Esophagus muscularis mucosa (tissue), 4 donors: Measurements from ENCODE around the gene NDC1. TPM values are rescaled to one million over a fixed set of nuclear protein-coding genes. Genes with fewer than 3 reads are reported as not detected.
"Not testable (repeated sequence)": the region's sequence is repeated elsewhere in the genome, so short reads cannot be mapped to it uniquely, and the experiment has no call there.

ENCODE experiments used
- DNase-seq: peaks from one replicate; pipeline ENCODE4 v3.0.0-alpha.2; 2017; ENCODE audit errors: extremely low spot score
- H3K27ac ChIP-seq, 4 donors: fragments of 200-600 bp; sonication (generic); replicated peaks in 1 of 4; 1 replicate in 3 of 4; 2 replicates in 1 of 4; pipeline ENCODE4 v1.5.1; 2016 to 2019; ENCODE audit warnings: mild to moderate bottlenecking in 1 of 4
- H3K27me3 ChIP-seq, 4 donors: fragments of 200-600 bp; sonication (generic); one replicate each; pipeline versions ENCODE4 v1.5.1 to v1.6.0; 2016 to 2019
- H3K36me3 ChIP-seq, 4 donors: fragments of 200-600 bp; sonication (generic); one replicate each; pipeline ENCODE4 v1.5.1; 2016 to 2019
- H3K4me1 ChIP-seq, 4 donors: fragments of 200-600 bp; sonication (generic); one replicate each; pipeline ENCODE4 v1.5.1; 2016 to 2019
- H3K4me3 ChIP-seq, 4 donors: fragments of 200-600 bp; sonication (generic); 1 replicate in 2 of 4; 2 replicates in 2 of 4; pipeline ENCODE4 v1.5.1; 2016 to 2019; ENCODE audit warnings: mild to moderate bottlenecking in 4 of 4, moderate library complexity in 1 of 4
- H3K9me3 ChIP-seq, 4 donors: fragments of 200-600 bp; sonication (generic); 1 replicate in 3 of 4; 2 replicates in 1 of 4; pipeline ENCODE4 v1.5.1; 2016 to 2019
- EP300 ChIP-seq: sonication (generic); formaldehyde crosslinking; IDR thresholded peaks from one replicate; pipeline ENCODE4 v1.6.1; 2017; ENCODE audit warnings: antibody characterized with exemption
- POLR2A ChIP-seq: fragments of 450-650 bp; IDR thresholded peaks from one replicate; pipeline ENCODE4 v1.6.1; 2017; ENCODE audit warnings: antibody characterized with exemption, moderate library complexity, mild to moderate bottlenecking, low read depth
- POLR2AphosphoS5 ChIP-seq, 2 donors: sonication (generic); formaldehyde crosslinking; IDR thresholded peaks; one replicate each; pipeline ENCODE4 v1.6.1; 2017; ENCODE audit warnings: antibody characterized with exemption in 2 of 2
- WGBS: methylation state at CpG from one replicate; pipeline ENCODE4 v1.1.5; 2018; 5-methylcytosine and 5-hydroxymethylcytosine counted together
- intact Hi-C: fragments of 100-400 bp; cut with DNase I; formaldehyde crosslinking; loops from one replicate; pipeline ENCODE4 v1.15.1; 2023
- total RNA-seq, 4 donors: library from RNA; depleted of rRNA; stranded (reverse); fragments of >200 nt; gene quantifications; one replicate each; pipeline versions ENCODE4 v1.1.0 to v1.2.1, GENCODE V29; 2016
- TF ChIP-seq, protein P1 (sequence below), 3 experiments: fragments of 200-600 bp in 2 of 3; fragments of 450-650 bp in 1 of 3; sonication (generic) in 2 of 3; IDR thresholded peaks; one replicate each; pipeline ENCODE4 v1.5.1; 2017 to 2019; ENCODE audit warnings: antibody characterized with exemption in 3 of 3, mild to moderate bottlenecking in 2 of 3, moderate library complexity in 1 of 3

Gene NDC1
- total RNA-seq, 4 donors from 2014 or later, result 5.6 to 8.3 (median 8.1) TPM

DNA sequence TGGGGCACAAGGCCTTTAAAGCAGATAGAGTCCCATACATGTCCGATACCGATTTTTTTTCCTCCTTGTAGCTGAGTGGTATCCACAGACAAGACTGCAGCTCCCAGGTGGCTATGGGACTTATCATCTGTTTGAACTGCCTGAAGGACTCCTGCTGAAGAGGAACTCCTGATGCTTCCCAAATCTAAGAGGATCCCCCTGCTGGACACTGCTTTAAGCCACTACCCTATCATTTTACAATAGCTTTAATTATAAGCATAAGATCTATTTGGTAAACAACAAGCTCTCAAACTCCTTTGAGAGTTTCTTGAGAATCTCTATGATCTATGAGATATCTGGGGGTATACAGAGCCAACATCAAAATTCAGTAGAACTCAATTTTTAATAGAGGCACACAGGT is 11.7 kb downstream of the NDC1 start:
- TF ChIP-seq EP300 (no peak), POLR2AphosphoS5 (IDR thresholded peaks at IDR 0.05) (no peak), POLR2A (no peak)
- TF ChIP-seq, protein P1, sequence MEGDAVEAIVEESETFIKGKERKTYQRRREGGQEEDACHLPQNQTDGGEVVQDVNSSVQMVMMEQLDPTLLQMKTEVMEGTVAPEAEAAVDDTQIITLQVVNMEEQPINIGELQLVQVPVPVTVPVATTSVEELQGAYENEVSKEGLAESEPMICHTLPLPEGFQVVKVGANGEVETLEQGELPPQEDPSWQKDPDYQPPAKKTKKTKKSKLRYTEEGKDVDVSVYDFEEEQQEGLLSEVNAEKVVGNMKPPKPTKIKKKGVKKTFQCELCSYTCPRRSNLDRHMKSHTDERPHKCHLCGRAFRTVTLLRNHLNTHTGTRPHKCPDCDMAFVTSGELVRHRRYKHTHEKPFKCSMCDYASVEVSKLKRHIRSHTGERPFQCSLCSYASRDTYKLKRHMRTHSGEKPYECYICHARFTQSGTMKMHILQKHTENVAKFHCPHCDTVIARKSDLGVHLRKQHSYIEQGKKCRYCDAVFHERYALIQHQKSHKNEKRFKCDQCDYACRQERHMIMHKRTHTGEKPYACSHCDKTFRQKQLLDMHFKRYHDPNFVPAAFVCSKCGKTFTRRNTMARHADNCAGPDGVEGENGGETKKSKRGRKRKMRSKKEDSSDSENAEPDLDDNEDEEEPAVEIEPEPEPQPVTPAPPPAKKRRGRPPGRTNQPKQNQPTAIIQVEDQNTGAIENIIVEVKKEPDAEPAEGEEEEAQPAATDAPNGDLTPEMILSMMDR (IDR thresholded peaks at IDR 0.05), result no peak
- Histone ChIP-seq H3K27me3 (no peaks in the 10 kb centered on the region), H3K4me1 (no peaks in the 10 kb centered on the region), H3K36me3 (peaks cover 5 to 60% (median 33%) of the 10 kb centered on the region in 4 donors), H3K27ac (no peak overlapping the region), H3K9me3 (no peaks in the 10 kb centered on the region), H3K4me3 (no peak overlapping the region)
- intact Hi-C loops, result no loop called here
- WGBS, result 86% methylated on average over 2 of the region's 2 CpGs
- no peak for DNase-seq

DNA sequence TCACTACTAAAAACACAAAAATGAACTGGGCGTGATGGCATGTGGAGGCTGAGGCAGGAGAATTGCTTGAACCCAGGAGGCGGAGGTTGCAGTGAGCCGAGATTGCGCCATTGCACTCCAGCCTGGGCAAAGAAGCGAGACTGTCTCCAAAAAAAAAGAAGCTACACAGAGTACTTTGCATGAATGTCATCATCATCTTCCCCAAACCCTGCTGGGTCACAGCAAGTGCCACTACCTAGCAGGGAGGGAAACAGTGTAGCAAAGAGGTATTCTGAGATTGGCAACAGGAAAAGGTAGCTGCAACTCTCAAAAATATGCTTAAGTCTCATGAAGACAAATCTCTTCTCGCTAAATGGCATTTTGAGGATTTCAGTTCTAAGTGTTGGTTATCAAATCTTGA is 12.8 kb downstream of the NDC1 start:
- no peaks in the 10 kb centered on the region for H3K27me3 ChIP-seq
- no peaks in the 10 kb centered on the region for H3K9me3 ChIP-seq
- no peaks in the 10 kb centered on the region for H3K4me1 ChIP-seq
- H3K27ac ChIP-seq, result no peak overlapping the region
- intact Hi-C loops, result no loop called here
- TF ChIP-seq, protein P1 (IDR thresholded peaks at IDR 0.05), result no peak
- DNase-seq, result no peak
- H3K4me3 ChIP-seq, result no peak overlapping the region
- peaks cover 5 to 49% (median 33%) of the 10 kb centered on the region in 4 donors for H3K36me3 ChIP-seq
- WGBS, result 98% methylated on average over 6 of the region's 6 CpGs

DNA sequence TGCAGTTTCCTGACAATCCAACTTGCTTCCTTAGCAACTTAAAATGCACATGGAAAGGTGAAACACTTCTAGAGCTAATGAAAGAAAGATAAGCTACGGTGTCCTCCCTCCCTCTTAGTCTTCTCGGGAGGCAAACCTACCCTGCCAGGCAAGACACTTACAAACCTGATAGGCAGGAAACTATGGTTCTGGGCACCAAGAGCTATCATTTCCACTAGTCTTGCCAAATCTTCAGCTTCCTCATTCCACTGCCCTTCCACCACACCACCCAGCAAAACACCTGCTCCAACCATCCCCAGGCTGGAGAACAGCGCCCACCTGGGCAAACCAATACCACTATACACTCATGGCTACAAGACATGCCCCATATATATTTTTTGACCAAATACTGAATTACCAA is 15.2 kb downstream of the NDC1 start:
- WGBS, result 94% methylated on average over 3 of the region's 3 CpGs
- Histone ChIP-seq H3K27ac (no peak overlapping the region), H3K27me3 (no peaks in the 10 kb centered on the region), H3K4me3 (no peak overlapping the region), H3K36me3 (peaks cover 6 to 49% (median 41%) of the 10 kb centered on the region in 4 donors), H3K4me1 (no peaks in the 10 kb centered on the region), H3K9me3 (no peaks in the 10 kb centered on the region)
- DNase-seq, result no peak
- TF ChIP-seq, protein P1 (IDR thresholded peaks at IDR 0.05), result no peak
- no peak for TF ChIP-seq EP300
- no peak for TF ChIP-seq POLR2A
- no peak for TF ChIP-seq POLR2AphosphoS5 (IDR thresholded peaks at IDR 0.05)
- intact Hi-C loops, result no loop called here

DNA sequence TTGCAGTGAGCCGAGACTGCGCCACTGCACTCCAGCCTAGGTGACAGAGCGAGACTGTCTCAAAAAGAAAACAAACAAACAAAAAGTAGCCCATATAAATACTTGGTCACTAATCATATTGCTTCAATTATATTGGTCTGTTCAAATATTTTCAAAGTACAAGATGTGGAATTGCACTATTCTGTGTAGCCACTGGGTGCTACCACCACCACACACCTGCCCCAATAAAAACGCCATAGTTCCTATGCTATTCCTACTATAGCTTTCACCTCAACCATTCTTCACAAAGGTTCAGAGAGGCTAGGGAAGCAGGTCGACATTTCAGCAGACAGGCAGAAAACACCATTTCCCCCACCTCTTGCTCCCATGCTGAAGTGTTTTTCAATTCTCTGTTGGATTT is 16.7 kb downstream of the NDC1 start:
- intact Hi-C loops, result no loop called here
- 95% methylated on average over 5 of the region's 5 CpGs for WGBS
- Histone ChIP-seq H3K4me1 (no peaks in the 10 kb centered on the region), H3K9me3 (no peaks in the 10 kb centered on the region), H3K4me3 (no peak overlapping the region), H3K36me3 (peaks cover 8 to 51% (median 39%) of the 10 kb centered on the region in 4 donors), H3K27me3 (no peaks in the 10 kb centered on the region), H3K27ac (no peak overlapping the region)
- DNase-seq, result no peak
- TF ChIP-seq POLR2AphosphoS5 (IDR thresholded peaks at IDR 0.05), result no peak

DNA sequence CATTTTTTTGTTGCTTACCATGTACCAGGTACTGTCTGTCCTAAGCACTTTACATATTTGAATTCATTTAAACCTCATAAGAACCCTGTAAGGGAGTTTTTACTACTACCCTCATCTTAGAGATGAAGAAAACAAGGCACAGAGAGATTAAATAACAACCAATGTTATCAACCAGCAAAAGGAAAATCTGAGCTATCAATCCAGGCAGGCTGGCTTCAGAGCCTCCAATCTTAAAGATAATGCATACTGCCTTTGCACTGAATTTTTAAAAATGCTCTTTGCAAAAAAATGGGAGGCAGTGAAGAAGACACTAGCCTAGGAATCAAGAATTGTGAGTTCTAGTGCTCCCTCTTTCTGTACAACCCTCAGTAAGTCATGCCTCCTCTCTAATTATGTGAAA is 18.7 kb downstream of the NDC1 start:
- Histone ChIP-seq H3K9me3 (no peaks in the 10 kb centered on the region), H3K27me3 (no peaks in the 10 kb centered on the region), H3K36me3 (peaks cover 8 to 38% (median 25%) of the 10 kb centered on the region in 4 donors), H3K4me3 (no peak overlapping the region), H3K4me1 (no peaks in the 10 kb centered on the region), H3K27ac (no peak overlapping the region)
- intact Hi-C loops, result no loop called here
- TF ChIP-seq POLR2A, result no peak
- no peak for DNase-seq

DNA sequence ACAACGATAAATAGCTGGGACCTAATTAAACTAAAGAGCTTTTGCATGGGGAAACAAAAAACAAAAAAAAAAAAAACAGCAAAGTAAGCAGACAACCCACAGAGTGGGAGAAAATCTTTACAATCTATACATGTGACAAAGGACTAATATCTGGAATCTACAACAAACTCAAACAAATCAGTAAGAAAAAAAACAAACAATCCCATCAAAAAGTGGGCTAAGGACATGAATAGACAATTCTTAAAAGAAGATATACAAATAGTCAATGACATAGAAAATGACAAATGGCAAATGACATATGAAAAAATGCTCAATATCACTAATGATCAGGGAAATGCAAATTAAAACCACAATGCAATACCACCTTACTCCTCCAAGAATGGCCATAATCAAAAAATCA is 21.5 kb downstream of the NDC1 start:
- H3K27ac ChIP-seq, H3K4me3 ChIP-seq, intact Hi-C loops, H3K4me1 ChIP-seq, DNase-seq, H3K27me3 ChIP-seq, H3K9me3 ChIP-seq: not testable (repeated sequence)
- 100% methylated on average over 1 of the region's 1 CpG for WGBS
- H3K36me3 ChIP-seq, result peaks cover 4 to 23% (median 12%) of the 10 kb centered on the region in 4 donors

DNA sequence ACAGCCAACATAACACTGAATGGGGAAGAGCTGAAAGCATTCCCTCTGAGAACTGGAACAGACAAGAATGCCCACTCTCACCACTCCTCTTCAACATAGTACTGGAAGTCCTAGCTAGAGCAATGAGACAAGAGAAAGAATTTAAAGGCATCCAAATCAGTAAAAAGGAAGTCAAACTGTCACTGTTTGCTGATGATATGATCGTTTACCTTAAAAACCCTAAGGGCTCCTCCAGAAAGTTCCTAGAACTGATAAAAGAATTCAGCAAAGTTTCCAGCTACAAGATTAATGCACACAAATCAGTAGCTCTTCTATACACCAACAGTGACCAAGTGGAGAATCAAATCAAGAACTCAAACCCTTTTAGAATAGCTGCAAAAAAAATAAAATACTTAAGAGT is 22.6 kb downstream of the NDC1 start:
- intact Hi-C loops, result not testable (repeated sequence)
- H3K36me3 ChIP-seq, result peaks cover 4 to 28% (median 18%) of the 10 kb centered on the region in 4 donors

More for the DNA sequence above, 22.6 kb downstream of the NDC1 start:
- H3K27ac ChIP-seq, H3K4me1 ChIP-seq, DNase-seq, H3K27me3 ChIP-seq, H3K9me3 ChIP-seq, H3K4me3 ChIP-seq: not testable (repeated sequence)
- WGBS, result 85% methylated on average over 1 of the region's 1 CpG
